OCI-LY7 (cell line): Measurements from ENCODE around the gene CDK19.

ENCODE experiments used
- CTCF ChIP-seq: fragments of 200-600 bp; sonication (generic); conservative IDR thresholded peaks from 2 replicates; pipeline ENCODE4 v1.5.1; 2014; ENCODE audit warnings: mild to moderate bottlenecking, antibody characterized with exemption, low read length, moderate library complexity, mixed read lengths
- EZH2phosphoT487 ChIP-seq: fragments of 200-600 bp; sonication (generic); IDR thresholded peaks from 2 replicates; pipeline ENCODE4 v1.6.1; 2018; ENCODE audit warnings: low read depth, borderline replicate concordance, mild to moderate bottlenecking, mixed run types, antibody characterized with exemption, low read length, moderate library complexity, mixed read lengths

- TF ChIP-seq CTCF, result no peak
- TF ChIP-seq EZH2phosphoT487, result no peak
Observed at GRCh38 chr6:110628330-110628729, 186.9 kb downstream of the CDK19 start.
